MM.1S (cell line): ENCODE measurements around the gene PRR23E.

Experiments used
- DNase-seq: peaks from one replicate; pipeline ENCODE4 v3.0.0-alpha.2; 2015
- H2AFZ ChIP-seq: fragments of 300-600 bp; sonication (generic); 2 replicates; pipeline ENCODE4 v1.6.0; 2016; ENCODE audit warnings: antibody characterized with exemption, low read length
- H3F3A ChIP-seq: fragments of 300-600 bp; sonication (generic); 2 replicates; pipeline ENCODE4 v1.6.1; 2016; ENCODE audit warnings: mild to moderate bottlenecking, antibody characterized with exemption, low read length, moderate library complexity, mixed read lengths; ENCODE audit not compliant: insufficient read depth
- H3K27ac ChIP-seq: fragments of 300-600 bp; sonication (generic); 2 replicates; pipeline ENCODE4 v1.5.1; 2016; ENCODE audit warnings: mild to moderate bottlenecking, low read length
- H3K27me3 ChIP-seq: fragments of 300-600 bp; sonication (generic); replicated peaks from 2 replicates; pipeline ENCODE4 v1.6.0; 2016; ENCODE audit warnings: low read length; ENCODE audit not compliant: insufficient read depth
- H3K36me3 ChIP-seq: fragments of 300-600 bp; sonication (generic); replicated peaks from 2 replicates; pipeline ENCODE4 v1.6.1; 2016; ENCODE audit warnings: mild to moderate bottlenecking, low read length, mixed read lengths; ENCODE audit not compliant: insufficient read depth
- H3K4me1 ChIP-seq: fragments of 300-600 bp; sonication (generic); 2 replicates; pipeline ENCODE4 v1.6.1; 2016; ENCODE audit warnings: low read length, mixed read lengths
- H3K4me2 ChIP-seq: fragments of 300-600 bp; sonication (generic); 2 replicates; pipeline ENCODE4 v1.6.0; 2016; ENCODE audit warnings: low read depth, low read length
- H3K4me3 ChIP-seq: fragments of 300-600 bp; sonication (generic); 2 replicates; pipeline ENCODE4 v1.5.1; 2016; ENCODE audit warnings: low read length, mixed read lengths
- H3K79me2 ChIP-seq: fragments of 300-600 bp; sonication (generic); 2 replicates; pipeline ENCODE4 v1.6.1; 2016; ENCODE audit warnings: mixed run types, low read length, mixed read lengths
- H3K9ac ChIP-seq: fragments of 300-600 bp; sonication (generic); 2 replicates; pipeline ENCODE4 v1.6.1; 2016; ENCODE audit warnings: low read length, mixed read lengths
- H3K9me2 ChIP-seq: fragments of 300-600 bp; sonication (generic); replicated peaks from 2 replicates; pipeline ENCODE4 v1.6.1; 2016; ENCODE audit warnings: mild to moderate bottlenecking, low read length, mixed read lengths; ENCODE audit not compliant: insufficient read depth
- H3K9me3 ChIP-seq: fragments of 300-600 bp; sonication (generic); replicated peaks from 2 replicates; pipeline ENCODE4 v1.6.1; 2016; ENCODE audit warnings: mild to moderate bottlenecking, low read length, mixed read lengths; ENCODE audit not compliant: insufficient read depth
- H4K20me1 ChIP-seq: fragments of 300-600 bp; sonication (generic); 2 replicates; pipeline ENCODE4 v1.6.1; 2016; ENCODE audit warnings: mild to moderate bottlenecking, low read length, moderate library complexity, mixed read lengths; ENCODE audit not compliant: insufficient read depth
- EZH2 ChIP-seq: fragments of 300-600 bp; sonication (generic); optimal IDR thresholded peaks from 2 replicates; pipeline ENCODE3; 2017; ENCODE audit warnings: low read depth, mild to moderate bottlenecking, antibody characterized with exemption, low read length, mixed read lengths
- EZH2phosphoT487 ChIP-seq: fragments of 300-600 bp; sonication (generic); IDR thresholded peaks from 2 replicates; pipeline ENCODE4 v1.6.1; 2018; ENCODE audit warnings: antibody characterized with exemption, low read length
- TF ChIP-seq, protein P1 (sequence below): fragments of 300-600 bp; sonication (generic); IDR thresholded peaks from 2 replicates; pipeline ENCODE4 v1.5.1; 2016; ENCODE audit warnings: antibody characterized with exemption, low read length, mixed read lengths

PRR23E gene

DNA sequence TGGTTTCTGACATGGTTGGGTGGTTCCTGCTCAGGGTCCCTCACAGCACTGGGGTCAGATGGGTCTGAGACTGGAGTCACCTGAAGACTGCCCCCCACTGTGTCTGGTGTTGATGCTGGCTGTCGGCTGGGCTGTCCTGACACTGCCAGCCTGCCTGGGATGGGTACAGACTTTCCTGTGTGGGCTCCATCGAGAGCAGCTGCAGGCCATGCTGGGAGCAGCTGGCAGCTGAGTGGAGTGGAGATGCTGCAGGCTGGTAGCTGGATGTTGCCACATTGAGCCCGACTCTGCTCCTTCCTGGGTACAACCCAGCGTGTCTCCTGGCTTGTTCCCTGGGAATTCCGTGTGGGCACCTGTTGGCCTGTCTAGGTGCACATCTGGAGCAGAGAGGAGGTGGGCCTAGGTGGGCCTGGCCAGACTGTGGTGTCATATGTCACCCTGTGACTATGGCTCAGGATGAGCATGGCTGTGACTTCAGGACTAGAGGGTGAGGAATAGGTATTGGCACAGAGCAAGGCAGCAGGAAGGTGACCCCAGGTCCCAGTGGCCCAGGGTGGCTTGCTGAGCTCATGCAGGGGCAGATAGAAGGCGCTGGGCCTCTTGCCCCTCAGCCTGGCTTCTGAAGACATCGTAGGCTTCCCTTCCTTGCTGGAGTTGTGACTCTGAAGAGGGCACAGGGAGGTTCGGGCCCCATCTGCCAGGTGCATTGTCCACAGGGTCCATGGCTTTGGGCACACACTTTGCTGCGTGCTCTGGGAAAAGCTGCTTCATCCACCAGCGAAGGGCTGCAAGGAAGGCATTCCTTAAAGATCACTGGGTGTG, 40.0 kb upstream of the PRR23E start:
- H4K20me1 ChIP-seq: no peaks in the 10 kb centered on the region
- H3K9me2 ChIP-seq: no peaks in the 10 kb centered on the region
- no peak for DNase-seq
- no peak overlapping the region for H2AFZ ChIP-seq
- no peaks in the 10 kb centered on the region for H3K4me1 ChIP-seq
- no peak overlapping the region for H3K4me3 ChIP-seq
- no peak overlapping the region for H3K4me2 ChIP-seq
- TF ChIP-seq EZH2phosphoT487 (no peak), EZH2 (no peak)
- TF ChIP-seq, protein P1, sequence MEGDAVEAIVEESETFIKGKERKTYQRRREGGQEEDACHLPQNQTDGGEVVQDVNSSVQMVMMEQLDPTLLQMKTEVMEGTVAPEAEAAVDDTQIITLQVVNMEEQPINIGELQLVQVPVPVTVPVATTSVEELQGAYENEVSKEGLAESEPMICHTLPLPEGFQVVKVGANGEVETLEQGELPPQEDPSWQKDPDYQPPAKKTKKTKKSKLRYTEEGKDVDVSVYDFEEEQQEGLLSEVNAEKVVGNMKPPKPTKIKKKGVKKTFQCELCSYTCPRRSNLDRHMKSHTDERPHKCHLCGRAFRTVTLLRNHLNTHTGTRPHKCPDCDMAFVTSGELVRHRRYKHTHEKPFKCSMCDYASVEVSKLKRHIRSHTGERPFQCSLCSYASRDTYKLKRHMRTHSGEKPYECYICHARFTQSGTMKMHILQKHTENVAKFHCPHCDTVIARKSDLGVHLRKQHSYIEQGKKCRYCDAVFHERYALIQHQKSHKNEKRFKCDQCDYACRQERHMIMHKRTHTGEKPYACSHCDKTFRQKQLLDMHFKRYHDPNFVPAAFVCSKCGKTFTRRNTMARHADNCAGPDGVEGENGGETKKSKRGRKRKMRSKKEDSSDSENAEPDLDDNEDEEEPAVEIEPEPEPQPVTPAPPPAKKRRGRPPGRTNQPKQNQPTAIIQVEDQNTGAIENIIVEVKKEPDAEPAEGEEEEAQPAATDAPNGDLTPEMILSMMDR: no peak
- H3K9me3 ChIP-seq: no peaks in the 10 kb centered on the region
- H3K27ac ChIP-seq: no peak overlapping the region
- H3K9ac ChIP-seq: no peak overlapping the region
- no peaks in the 10 kb centered on the region for H3F3A ChIP-seq
- H3K27me3 ChIP-seq: peaks cover 9% of the 10 kb centered on the region
- H3K79me2 ChIP-seq: no peaks in the 10 kb centered on the region
- no peaks in the 10 kb centered on the region for H3K36me3 ChIP-seq

- no peak overlapping the region for H3K9ac ChIP-seq
- no peaks in the 10 kb centered on the region for H3K9me3 ChIP-seq
- no peak overlapping the region for H2AFZ ChIP-seq
- H3K36me3 ChIP-seq: no peaks in the 10 kb centered on the region
- no peaks in the 10 kb centered on the region for H3K9me2 ChIP-seq
- no peaks in the 10 kb centered on the region for H3K79me2 ChIP-seq
- no peak for DNase-seq
- H4K20me1 ChIP-seq: no peaks in the 10 kb centered on the region
- H3K4me3 ChIP-seq: no peak overlapping the region
- H3K4me2 ChIP-seq: no peak overlapping the region
- no peaks in the 10 kb centered on the region for H3K4me1 ChIP-seq
- TF ChIP-seq, protein P1: no peak
- TF ChIP-seq EZH2: no peak
- TF ChIP-seq EZH2phosphoT487: no peak
- H3F3A ChIP-seq: no peaks in the 10 kb centered on the region
- H3K27me3 ChIP-seq: peaks cover 9% of the 10 kb centered on the region
- H3K27ac ChIP-seq: no peak overlapping the region
Observed at GRCh38 chr3:127153506-127153815, 39.5 kb upstream of the PRR23E start.

DNA sequence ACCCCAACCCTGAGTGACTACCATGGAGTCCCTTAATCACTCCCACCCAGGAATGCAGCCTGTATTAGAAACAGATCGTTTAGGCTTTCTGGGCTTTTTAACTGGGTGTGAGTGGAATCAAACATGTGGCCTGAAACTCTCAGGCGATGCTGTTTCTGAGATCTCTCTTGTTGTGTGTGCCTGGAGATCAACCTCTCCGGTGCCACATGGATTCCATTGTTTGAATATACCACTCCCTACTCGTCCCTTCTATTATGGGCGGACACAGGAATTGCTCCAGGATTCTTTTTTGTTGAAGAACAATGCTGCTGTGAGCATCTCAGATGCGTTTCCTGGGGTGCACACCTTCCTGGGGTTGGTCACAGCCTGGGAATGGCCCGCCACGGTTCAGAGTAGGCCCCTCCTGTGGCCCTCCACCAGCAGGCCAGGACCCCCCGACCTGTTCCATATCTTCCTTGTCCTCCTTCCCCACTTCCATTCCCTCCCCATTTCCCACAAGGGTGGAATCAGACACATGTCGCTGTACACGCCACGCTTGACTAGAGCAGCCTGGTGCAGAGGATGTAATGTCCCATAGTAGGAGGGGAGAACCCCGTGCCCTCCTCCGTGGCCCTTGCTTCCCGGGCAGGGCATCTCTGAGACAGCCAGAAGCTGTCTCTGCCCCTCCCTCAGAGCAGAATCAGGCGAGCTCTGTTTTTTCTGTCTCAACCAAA, 36.4 kb upstream of the PRR23E start:
- TF ChIP-seq, protein P1: no peak
- TF ChIP-seq EZH2phosphoT487 (no peak), EZH2 (no peak)
- no peaks in the 10 kb centered on the region for H3K9me3 ChIP-seq
- no peak overlapping the region for H3K9ac ChIP-seq
- H3F3A ChIP-seq: no peaks in the 10 kb centered on the region
- no peaks in the 10 kb centered on the region for H3K79me2 ChIP-seq
- H4K20me1 ChIP-seq: no peaks in the 10 kb centered on the region
- H3K4me1 ChIP-seq: no peaks in the 10 kb centered on the region
- peaks cover 9% of the 10 kb centered on the region for H3K27me3 ChIP-seq
- H3K4me3 ChIP-seq: no peak overlapping the region
- no peaks in the 10 kb centered on the region for H3K9me2 ChIP-seq
- no peak overlapping the region for H2AFZ ChIP-seq
- H3K36me3 ChIP-seq: no peaks in the 10 kb centered on the region
- no peak for DNase-seq
- no peak overlapping the region for H3K27ac ChIP-seq
- no peak overlapping the region for H3K4me2 ChIP-seq
